Measurements from ENCODE around the gene CDK17.
"Not testable (repeated sequence)": the region's sequence is repeated elsewhere in the genome, so short reads cannot be mapped to it uniquely, and the experiment has no call there.

CDK17 gene

GRCh38 chr12:96383991-96384390 lies 16.2 kb downstream of the CDK17 start:
- DNase-seq = peak; percentile 65

GRCh38 chr12:96383371-96383770 lies 16.9 kb downstream of the CDK17 start:
- no peak for DNase-seq

- not testable (repeated sequence) for DNase-seq
These were observed 20.5 kb downstream of the CDK17 start for GRCh38 chr12:96379743-96380142.

- no peak for DNase-seq
These were observed 21.9 kb downstream of the CDK17 start for GRCh38 chr12:96378319-96378718.

- no peak for DNase-seq
These were observed 23.4 kb downstream of the CDK17 start for GRCh38 chr12:96376865-96377264.

GRCh38 chr12:96375841-96376604 lies 24.2 kb downstream of the CDK17 start:
- DNase-seq = no peak

GRCh38 chr12:96375170-96375569 lies 25.1 kb downstream of the CDK17 start:
- DNase-seq = no peak

- no peak for DNase-seq
These were observed 28.2 kb downstream of the CDK17 start for GRCh38 chr12:96371790-96372699.

GRCh38 chr12:96371138-96371789 lies 29.0 kb downstream of the CDK17 start:
- DNase-seq = no peak

- DNase-seq = no peak
These were observed 31.6 kb downstream of the CDK17 start for GRCh38 chr12:96368687-96369086.

- DNase-seq = no peak
These were observed 32.0 kb downstream of the CDK17 start for GRCh38 chr12:96368233-96368632.

GRCh38 chr12:96366381-96366654 lies 33.9 kb downstream of the CDK17 start:
- no peak for DNase-seq

GRCh38 chr12:96365604-96366380 lies 34.4 kb downstream of the CDK17 start:
- DNase-seq = no peak

GRCh38 chr12:96364092-96364700 lies 36.0 kb downstream of the CDK17 start:
- DNase-seq = no peak

- DNase-seq = no peak
These were observed 39.2 kb downstream of the CDK17 start for GRCh38 chr12:96361074-96361473.

- no peak for DNase-seq
These were observed 39.7 kb downstream of the CDK17 start for GRCh38 chr12:96360550-96360949.

- DNase-seq = no peak
These were observed 40.9 kb downstream of the CDK17 start for GRCh38 chr12:96359328-96359727.

- no peak for DNase-seq
These were observed 43.4 kb downstream of the CDK17 start for GRCh38 chr12:96356831-96357230.

GRCh38 chr12:96354844-96355534 lies 45.2 kb downstream of the CDK17 start:
- DNase-seq = no peak

- peak; percentile 23 for DNase-seq
These were observed 45.9 kb downstream of the CDK17 start for GRCh38 chr12:96354326-96354725.

- no peak for DNase-seq
These were observed 47.9 kb downstream of the CDK17 start for GRCh38 chr12:96352161-96352835.
